Erythroblast (primary cell): ENCODE measurements around the gene DDX54.

ENCODE experiments used
- DNase-seq, 2 experiments: peaks; one replicate each; lab custom pipeline; 2025; lab: John Stamatoyannopoulos, UW
- GATA1 ChIP-seq: IDR thresholded peaks from 2 replicates; pipeline ENCODE4 v1.6.1; 2011; ENCODE audit warnings: low read depth, mild to moderate bottlenecking, control low read depth, low read length, moderate library complexity
- POLR2A ChIP-seq: IDR thresholded peaks from 2 replicates; pipeline ENCODE4 v1.6.1; 2011; ENCODE audit warnings: mild to moderate bottlenecking, low read length

DDX54 gene

GRCh38 chr12:113140706-113141105 lies 44.6 kb downstream of the DDX54 start:
- no peak for DNase-seq
- TF ChIP-seq POLR2A: no peak
- TF ChIP-seq GATA1: no peak

GRCh38 chr12:113138826-113139225 lies 46.5 kb downstream of the DDX54 start:
- TF ChIP-seq POLR2A (no peak), GATA1 (no peak)
- DNase-seq: no peak

- DNase-seq: no peak
- no peak for TF ChIP-seq POLR2A
- no peak for TF ChIP-seq GATA1
Observed at GRCh38 chr12:113137861-113138783, 47.2 kb downstream of the DDX54 start.

GRCh38 chr12:113136990-113137511 lies 48.2 kb downstream of the DDX54 start:
- no peak for DNase-seq
- TF ChIP-seq GATA1: no peak
- no peak for TF ChIP-seq POLR2A

GRCh38 chr12:113136128-113136989 lies 48.9 kb downstream of the DDX54 start:
- TF ChIP-seq GATA1 (no peak), POLR2A (no peak)
- DNase-seq: peak; percentile 30 to 32

- peak; percentile 49 to 52 for DNase-seq
- TF ChIP-seq GATA1: no peak
- TF ChIP-seq POLR2A: no peak
Observed at GRCh38 chr12:113135178-113136127, 49.8 kb downstream of the DDX54 start, which contains the start of gene RASAL1. RASAL1 (minus strand) TSS chr12:113135761; CDS start chr12:113135462, 299 bp downstream.

- TF ChIP-seq GATA1: no peak
- no peak for TF ChIP-seq POLR2A
Observed at GRCh38 chr12:113134521-113134951, 50.7 kb downstream of the DDX54 start.

GRCh38 chr12:113134071-113134470 lies 51.2 kb downstream of the DDX54 start:
- no peak for DNase-seq
- TF ChIP-seq GATA1 (no peak), POLR2A (no peak)

More at GRCh38 chr12:113134521-113134951, 50.7 kb downstream of the DDX54 start:
- DNase-seq: no peak

- no peak for DNase-seq
- TF ChIP-seq POLR2A (no peak), GATA1 (no peak)
Observed at GRCh38 chr12:113133666-113134065, 51.6 kb downstream of the DDX54 start.

- no peak for TF ChIP-seq POLR2A
- TF ChIP-seq GATA1: no peak
- no peak for DNase-seq
Observed at GRCh38 chr12:113133036-113133435, 52.2 kb downstream of the DDX54 start.

- DNase-seq: no peak
Observed at GRCh38 chr12:113131556-113131955, 53.7 kb downstream of the DDX54 start.

GRCh38 chr12:113130457-113131135 lies 54.7 kb downstream of the DDX54 start:
- TF ChIP-seq POLR2A: no peak
- no peak for TF ChIP-seq GATA1
- no peak for DNase-seq

More at GRCh38 chr12:113131556-113131955, 53.7 kb downstream of the DDX54 start:
- no peak for TF ChIP-seq POLR2A
- TF ChIP-seq GATA1: no peak
